ENCODE measurements around the gene SCYGR5. TPM values are rescaled to one million over a fixed set of nuclear protein-coding genes. Genes with fewer than 3 reads are reported as not detected.

SCYGR5 gene
- total RNA-seq, 1 experiment from 2014 or later: not detected

- Histone ChIP-seq H3K56ac (ENCODE audit: insufficient read length, low read depth, low read length) (no peak overlapping the region), H4K20me1 (ENCODE audit: control insufficient read depth, insufficient read depth, insufficient read length) (no peaks in the 10 kb centered on the region), H3K4me1 (ENCODE audit: insufficient read depth, low read length) (no peaks in the 10 kb centered on the region), H2BK12ac (ENCODE audit: insufficient read length, low read depth, low read length) (no peak overlapping the region), H4K5ac (ENCODE audit: insufficient read length, low read depth, low read length) (no peak overlapping the region), H2BK120ac (ENCODE audit: low read depth, low read length, poor library complexity, severe bottlenecking) (no peak overlapping the region), H3K4ac (ENCODE audit: low read depth, low read length) (no peak overlapping the region), H3K9me3 (ENCODE audit: control insufficient read depth, low read depth, low read length) (no peaks in the 10 kb centered on the region), H3K18ac (ENCODE audit: insufficient read length, low read depth, low read length) (no peak overlapping the region), H2BK20ac (ENCODE audit: low read depth, low read length, poor library complexity, severe bottlenecking) (no peak overlapping the region), H2BK15ac (ENCODE audit: low read depth, low read length) (no peak overlapping the region), H4K8ac (replicated peaks; ENCODE audit: insufficient read length, low read depth, low read length) (no peak overlapping the region), H2BK5ac (ENCODE audit: insufficient read length, low read length) (no peak overlapping the region), H3K27me3 (ENCODE audit: insufficient read depth, low read length) (no peaks in the 10 kb centered on the region), H2AK5ac (ENCODE audit: insufficient read length, low read length) (no peak overlapping the region), H3K79me2 (ENCODE audit: insufficient read depth, low read length) (no peaks in the 10 kb centered on the region), H3K4me2 (ENCODE audit: insufficient read depth, insufficient read length, low read length) (no peak overlapping the region), H3K23ac (ENCODE audit: insufficient read length, low read depth, low read length) (no peak overlapping the region), H3T11ph (ENCODE audit: low read length) (no peak overlapping the region), H3K79me1 (ENCODE audit: insufficient read depth, low read depth, low read length, poor library complexity, severe bottlenecking) (no peaks in the 10 kb centered on the region), H2AFZ (ENCODE audit: low read length) (no peak overlapping the region), H3K23me2 (ENCODE audit: insufficient read length, low read depth, low read length, poor library complexity, severe bottlenecking) (no peaks in the 10 kb centered on the region), H3K9ac (ENCODE audit: extremely low read depth, insufficient read length, low read length) (no peak overlapping the region), H3K27ac (ENCODE audit: insufficient read length, low read depth, low read length) (no peak overlapping the region), H4K91ac (ENCODE audit: insufficient read length, low read depth, low read length) (no peak overlapping the region), H3K14ac (ENCODE audit: insufficient read depth, low read length) (no peak overlapping the region)
- DNase-seq: no peak
- no peaks in the 10 kb centered on the region for H3K27me3 Mint-ChIP-seq (ENCODE audit: low read depth)
- H3K36me3 Mint-ChIP-seq (ENCODE audit: insufficient read depth in 1 of 3, low read depth in 3 of 3): no peaks in the 10 kb centered on the region; a peak in 1 of 7 replicates
- no peak for TF ChIP-seq CTCF (conservative IDR thresholded peaks at IDR 0.05)
- H3K9me3 Mint-ChIP-seq: no peaks in the 10 kb centered on the region
- no peak overlapping the region for H3K27ac Mint-ChIP-seq
- no peaks in the 10 kb centered on the region for H3K4me1 Mint-ChIP-seq
- no CpG with 5 or more reads among the region's 3 CpGs for WGBS (ENCODE audit: extremely low coverage, insufficient read length, low lambda C conversion rate)
- no peak overlapping the region for H3K4me3 Mint-ChIP-seq
Measured at GRCh38 chr2:227687189-227687588, 20.6 kb downstream of the SCYGR5 start.

Measured in H9 (cell line).